Loucy (cell line): ENCODE measurements around the gene SLC22A4.

Experiments used
- EZH2phosphoT487 ChIP-seq: fragments of 200-600 bp; IDR thresholded peaks from 2 replicates; pipeline ENCODE4 v1.6.1; 2018; ENCODE audit warnings: antibody characterized with exemption, mild to moderate bottlenecking, moderate library complexity, borderline replicate concordance
- TF ChIP-seq, protein P1 (sequence below): fragments of 200-600 bp; sonication (generic); conservative IDR thresholded peaks from 2 replicates; pipeline ENCODE4 v1.5.1; 2014; ENCODE audit warnings: mild to moderate bottlenecking, antibody characterized with exemption, low read length

- TF ChIP-seq, protein P1, sequence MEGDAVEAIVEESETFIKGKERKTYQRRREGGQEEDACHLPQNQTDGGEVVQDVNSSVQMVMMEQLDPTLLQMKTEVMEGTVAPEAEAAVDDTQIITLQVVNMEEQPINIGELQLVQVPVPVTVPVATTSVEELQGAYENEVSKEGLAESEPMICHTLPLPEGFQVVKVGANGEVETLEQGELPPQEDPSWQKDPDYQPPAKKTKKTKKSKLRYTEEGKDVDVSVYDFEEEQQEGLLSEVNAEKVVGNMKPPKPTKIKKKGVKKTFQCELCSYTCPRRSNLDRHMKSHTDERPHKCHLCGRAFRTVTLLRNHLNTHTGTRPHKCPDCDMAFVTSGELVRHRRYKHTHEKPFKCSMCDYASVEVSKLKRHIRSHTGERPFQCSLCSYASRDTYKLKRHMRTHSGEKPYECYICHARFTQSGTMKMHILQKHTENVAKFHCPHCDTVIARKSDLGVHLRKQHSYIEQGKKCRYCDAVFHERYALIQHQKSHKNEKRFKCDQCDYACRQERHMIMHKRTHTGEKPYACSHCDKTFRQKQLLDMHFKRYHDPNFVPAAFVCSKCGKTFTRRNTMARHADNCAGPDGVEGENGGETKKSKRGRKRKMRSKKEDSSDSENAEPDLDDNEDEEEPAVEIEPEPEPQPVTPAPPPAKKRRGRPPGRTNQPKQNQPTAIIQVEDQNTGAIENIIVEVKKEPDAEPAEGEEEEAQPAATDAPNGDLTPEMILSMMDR, result no peak
- TF ChIP-seq EZH2phosphoT487, result no peak
Observed at GRCh38 chr5:132260714-132261551, 33.3 kb upstream of the SLC22A4 start.
